ENCODE results near the gene ALPK3. TPM values are rescaled to one million over a fixed set of nuclear protein-coding genes. Genes with fewer than 3 reads are reported as not detected.

Gene ALPK3
- total RNA-seq, 2 donors from 2014 or later, result 0.07 to 0.54 TPM

- no peak for ATAC-seq
- no peak overlapping the region for H3K27ac Mint-ChIP-seq
These were observed 30.2 kb downstream of the ALPK3 start for GRCh38 chr15:84847382-84847781.

GRCh38 chr15:84852212-84852611 lies 35.1 kb downstream of the ALPK3 start:
- Mint-ChIP-seq H3K36me3 (peaks cover 0 to 2% of the 10 kb centered on the region in 2 donors), H3K9me3 (peaks cover under 1 to 9% of the 10 kb centered on the region in 2 donors), H3K27ac (no peak overlapping the region)
- DNase-seq (ENCODE audit: low spot score in 2 of 2) (no peak), ATAC-seq (no peak)

More at GRCh38 chr15:84847382-84847781, 30.2 kb downstream of the ALPK3 start:
- peaks cover 9 to 18% of the 10 kb centered on the region in 2 donors for H3K9me3 Mint-ChIP-seq
- no peak for DNase-seq (ENCODE audit: low spot score in 2 of 2)
- peaks cover 6 to 14% of the 10 kb centered on the region in 2 donors for H3K36me3 Mint-ChIP-seq

DNA sequence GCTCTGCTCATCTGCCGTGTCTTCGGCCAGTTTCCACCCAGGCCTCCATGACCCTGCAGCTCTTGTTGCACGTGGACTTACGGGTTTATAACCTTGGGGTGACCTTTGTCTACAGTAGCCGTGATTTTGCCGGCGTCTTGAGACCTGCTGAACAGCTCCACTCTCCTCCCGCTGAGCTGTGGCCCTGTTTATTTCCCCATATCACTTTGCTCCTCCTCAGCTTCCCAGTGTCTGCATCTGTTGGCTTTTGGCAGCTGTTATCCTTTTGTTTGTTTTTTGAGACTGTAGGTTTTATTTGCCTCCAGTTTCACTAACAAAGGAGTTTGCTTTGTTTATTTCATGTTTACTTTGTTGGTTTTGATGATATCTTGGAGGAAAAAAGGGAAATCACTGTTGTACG lies 38.0 kb downstream of the ALPK3 start:
- no peak overlapping the region for H3K27ac Mint-ChIP-seq
- no peak for ATAC-seq
- H3K36me3 Mint-ChIP-seq, result no peaks in the 10 kb centered on the region
- no peaks in the 10 kb centered on the region for H3K9me3 Mint-ChIP-seq
- no peak for DNase-seq (ENCODE audit: low spot score in 2 of 2)

GRCh38 chr15:84855765-84856164 lies 38.6 kb downstream of the ALPK3 start:
- H3K36me3 Mint-ChIP-seq, result no peaks in the 10 kb centered on the region
- no peak for DNase-seq (ENCODE audit: low spot score in 2 of 2)
- H3K9me3 Mint-ChIP-seq, result no peaks in the 10 kb centered on the region
- ATAC-seq, result no peak
- peak overlapping the region in 1 of 2 donors; percentile 9 for H3K27ac Mint-ChIP-seq

GRCh38 chr15:84856731-84857417 lies 39.7 kb downstream of the ALPK3 start:
- peak overlapping the region in 1 of 2 donors; percentile 13 for H3K27ac Mint-ChIP-seq
- H3K36me3 Mint-ChIP-seq, result no peaks in the 10 kb centered on the region
- DNase-seq (ENCODE audit: low spot score in 2 of 2) (no peak), ATAC-seq (no peak)
- no peaks in the 10 kb centered on the region for H3K9me3 Mint-ChIP-seq

GRCh38 chr15:84857418-84858004 lies 40.4 kb downstream of the ALPK3 start:
- ATAC-seq (no peak), DNase-seq (ENCODE audit: low spot score in 2 of 2) (no peak)
- Mint-ChIP-seq H3K36me3 (no peaks in the 10 kb centered on the region), H3K9me3 (no peaks in the 10 kb centered on the region), H3K27ac (no peak overlapping the region)

DNA sequence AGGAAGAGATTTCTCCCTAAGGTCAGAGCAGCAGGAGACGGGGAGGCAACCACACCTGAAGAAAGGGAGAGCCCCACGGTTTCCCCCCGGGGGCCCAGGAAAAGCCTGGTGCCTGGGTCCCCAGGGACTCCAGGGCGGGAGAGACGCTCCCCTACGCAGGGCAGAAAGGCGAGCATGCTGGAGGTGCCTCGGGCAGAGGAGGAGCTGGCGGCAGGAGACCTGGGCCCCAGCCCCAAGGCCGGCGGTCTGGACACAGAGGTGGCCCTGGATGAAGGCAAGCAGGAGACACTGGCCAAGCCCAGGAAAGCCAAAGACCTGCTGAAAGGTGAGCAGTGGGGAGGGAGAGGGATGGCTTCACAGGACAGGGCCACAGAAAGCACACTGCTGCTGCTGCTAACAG lies 41.1 kb downstream of the ALPK3 start:
- DNase-seq (ENCODE audit: low spot score in 2 of 2), result no peak
- Mint-ChIP-seq H3K27ac (no peak overlapping the region), H3K9me3 (no peaks in the 10 kb centered on the region), H3K36me3 (no peaks in the 10 kb centered on the region)
- no peak for ATAC-seq

GRCh38 chr15:84859144-84859543 lies 42.0 kb downstream of the ALPK3 start:
- H3K27ac Mint-ChIP-seq, result no peak overlapping the region
- no peaks in the 10 kb centered on the region for H3K36me3 Mint-ChIP-seq
- DNase-seq (ENCODE audit: low spot score in 2 of 2) (no peak), ATAC-seq (no peak)
- H3K9me3 Mint-ChIP-seq, result no peaks in the 10 kb centered on the region

GRCh38 chr15:84859651-84860050 lies 42.5 kb downstream of the ALPK3 start:
- Mint-ChIP-seq H3K36me3 (no peaks in the 10 kb centered on the region), H3K9me3 (no peaks in the 10 kb centered on the region), H3K27ac (no peak overlapping the region)
- ATAC-seq (no peak), DNase-seq (ENCODE audit: low spot score in 2 of 2) (no peak)

DNA sequence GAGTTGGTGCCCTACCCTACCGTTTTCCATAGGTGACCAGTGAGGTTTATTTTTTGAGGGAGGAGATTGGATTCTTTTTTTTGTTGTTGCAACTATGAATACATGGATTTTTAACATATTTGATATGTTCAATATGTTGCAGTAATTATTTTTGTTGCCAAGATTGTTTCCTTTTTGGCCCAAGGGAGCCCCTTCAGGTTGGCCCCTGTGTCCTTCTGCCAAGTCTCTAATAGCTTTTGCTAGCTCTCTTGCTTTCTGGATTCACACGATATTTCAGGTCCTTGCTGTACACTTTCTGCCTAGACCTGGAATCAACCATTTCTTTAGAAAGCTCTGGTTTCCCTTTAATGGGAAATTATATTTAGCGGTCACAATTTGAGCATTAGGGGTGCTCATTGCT lies 44.6 kb downstream of the ALPK3 start:
- DNase-seq (ENCODE audit: low spot score in 2 of 2) (no peak), ATAC-seq (no peak)
- Mint-ChIP-seq H3K36me3 (no peaks in the 10 kb centered on the region), H3K9me3 (no peaks in the 10 kb centered on the region), H3K27ac (no peak overlapping the region)

DNA sequence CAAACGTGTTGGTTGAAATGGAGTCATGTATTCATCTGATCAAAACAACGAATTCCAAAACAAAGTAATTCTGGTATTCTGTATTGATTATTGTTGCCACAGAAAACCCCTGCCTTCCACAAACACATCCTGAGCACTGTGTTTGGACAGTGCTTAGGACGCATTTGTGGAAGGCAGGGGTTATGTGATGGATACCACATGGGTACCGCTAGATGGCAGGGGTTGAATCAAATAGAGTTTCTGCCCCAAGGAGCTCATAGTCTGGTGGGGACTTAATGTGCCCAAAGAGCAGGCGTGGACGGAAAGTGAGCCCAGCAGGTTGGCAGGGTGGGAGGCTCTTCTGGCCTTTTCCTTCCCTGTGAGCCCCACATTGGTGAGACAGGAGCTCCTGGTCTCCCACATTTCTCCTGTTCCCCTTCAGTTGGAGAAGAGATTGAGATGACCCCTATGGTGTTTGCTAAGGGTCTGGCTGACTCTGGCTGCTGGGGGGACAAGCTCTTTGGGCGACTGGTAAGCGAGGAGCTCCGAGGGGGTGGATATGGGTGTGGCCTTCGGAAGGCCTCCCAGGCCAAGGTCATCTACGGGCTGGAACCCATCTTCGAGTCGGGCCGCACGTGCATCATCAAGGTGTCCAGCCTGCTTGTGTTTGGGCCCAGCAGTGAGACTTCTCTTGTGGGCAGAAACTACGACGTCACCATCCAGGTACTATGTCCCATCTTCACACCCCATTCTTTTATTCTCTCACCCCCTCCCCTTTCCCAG lies 45.2 kb downstream of the ALPK3 start:
- no peaks in the 10 kb centered on the region for H3K9me3 Mint-ChIP-seq
- no peak overlapping the region for H3K27ac Mint-ChIP-seq
- DNase-seq (ENCODE audit: low spot score in 2 of 2) (no peak), ATAC-seq (no peak)
- no peaks in the 10 kb centered on the region for H3K36me3 Mint-ChIP-seq

DNA sequence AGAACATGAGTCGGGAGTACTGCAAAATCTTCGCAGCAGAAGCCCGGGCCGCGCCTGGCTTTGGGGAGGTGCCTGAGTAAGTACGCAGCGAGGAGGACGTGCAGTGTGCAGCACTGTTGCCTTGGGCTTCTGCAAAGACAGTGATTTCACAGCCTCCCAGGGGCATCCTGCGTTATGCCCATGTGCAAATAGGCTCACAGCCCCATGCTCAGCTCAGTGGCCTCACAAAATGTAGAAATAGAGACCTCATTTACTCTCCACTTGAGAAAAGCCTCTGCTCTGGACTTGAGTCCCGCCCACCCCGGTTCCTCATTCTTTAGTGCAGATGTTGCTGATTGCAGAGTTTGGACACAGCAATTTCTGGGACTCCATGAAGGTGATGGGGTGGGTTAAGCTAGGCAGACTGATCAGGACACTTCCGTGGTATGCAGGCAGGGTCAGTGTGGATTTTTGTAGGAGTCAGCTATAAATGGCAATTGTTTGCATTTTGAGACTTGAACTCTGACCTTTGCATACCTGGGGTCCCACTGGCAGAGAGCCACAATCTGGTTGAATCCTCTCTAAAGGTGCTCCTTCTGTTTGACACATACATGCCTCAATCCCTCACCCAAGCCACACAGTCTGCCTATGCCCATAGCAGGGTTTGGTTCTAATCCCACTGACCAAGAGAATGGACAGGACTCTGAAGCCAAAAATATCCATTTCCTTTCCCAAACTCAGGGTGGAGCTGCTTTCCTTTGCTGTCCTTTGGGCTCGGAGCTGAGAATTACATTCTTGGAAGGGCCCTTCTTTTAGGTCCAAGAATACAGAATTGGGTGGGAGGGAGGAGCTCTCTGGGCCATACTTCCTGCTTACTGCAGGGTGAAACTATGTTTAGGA lies 46.6 kb downstream of the ALPK3 start:
- no peak for DNase-seq (ENCODE audit: low spot score in 2 of 2)
- Mint-ChIP-seq H3K27ac (no peak overlapping the region), H3K9me3 (no peaks in the 10 kb centered on the region), H3K36me3 (no peaks in the 10 kb centered on the region)
- ATAC-seq, result no peak

- Mint-ChIP-seq H3K36me3 (no peaks in the 10 kb centered on the region), H3K27ac (no peak overlapping the region), H3K9me3 (no peaks in the 10 kb centered on the region)
- DNase-seq (ENCODE audit: low spot score in 2 of 2) (no peak), ATAC-seq (no peak)
These were observed 47.3 kb downstream of the ALPK3 start for GRCh38 chr15:84864444-84864795.

DNA sequence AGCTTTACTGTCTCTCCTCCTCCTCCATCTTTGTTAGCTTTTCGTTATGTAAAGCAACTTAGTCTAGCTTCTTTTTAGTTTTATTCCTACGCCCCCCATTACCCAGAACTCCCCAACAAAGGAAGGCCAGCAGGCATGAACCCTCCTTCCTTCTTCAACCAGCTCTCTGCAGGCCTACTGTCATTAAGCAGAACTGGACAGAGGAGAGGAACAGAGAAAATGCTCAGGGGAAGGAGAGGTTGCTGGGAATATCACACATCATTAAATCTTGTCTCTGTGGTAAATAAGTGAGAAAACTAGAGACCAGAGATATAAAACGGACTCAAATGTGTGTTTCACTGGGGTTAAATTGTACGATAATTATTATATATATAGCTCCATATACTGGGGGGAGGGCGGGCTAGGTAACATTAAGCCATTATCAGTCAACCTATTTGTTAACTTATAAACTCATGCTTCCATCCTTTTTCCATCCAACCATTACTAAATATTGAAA lies 48.0 kb downstream of the ALPK3 start:
- DNase-seq (ENCODE audit: low spot score in 2 of 2), result no peak
- ATAC-seq, result no peak
- no peak overlapping the region for H3K27ac Mint-ChIP-seq
- H3K9me3 Mint-ChIP-seq, result no peaks in the 10 kb centered on the region
- no peaks in the 10 kb centered on the region for H3K36me3 Mint-ChIP-seq

DNA sequence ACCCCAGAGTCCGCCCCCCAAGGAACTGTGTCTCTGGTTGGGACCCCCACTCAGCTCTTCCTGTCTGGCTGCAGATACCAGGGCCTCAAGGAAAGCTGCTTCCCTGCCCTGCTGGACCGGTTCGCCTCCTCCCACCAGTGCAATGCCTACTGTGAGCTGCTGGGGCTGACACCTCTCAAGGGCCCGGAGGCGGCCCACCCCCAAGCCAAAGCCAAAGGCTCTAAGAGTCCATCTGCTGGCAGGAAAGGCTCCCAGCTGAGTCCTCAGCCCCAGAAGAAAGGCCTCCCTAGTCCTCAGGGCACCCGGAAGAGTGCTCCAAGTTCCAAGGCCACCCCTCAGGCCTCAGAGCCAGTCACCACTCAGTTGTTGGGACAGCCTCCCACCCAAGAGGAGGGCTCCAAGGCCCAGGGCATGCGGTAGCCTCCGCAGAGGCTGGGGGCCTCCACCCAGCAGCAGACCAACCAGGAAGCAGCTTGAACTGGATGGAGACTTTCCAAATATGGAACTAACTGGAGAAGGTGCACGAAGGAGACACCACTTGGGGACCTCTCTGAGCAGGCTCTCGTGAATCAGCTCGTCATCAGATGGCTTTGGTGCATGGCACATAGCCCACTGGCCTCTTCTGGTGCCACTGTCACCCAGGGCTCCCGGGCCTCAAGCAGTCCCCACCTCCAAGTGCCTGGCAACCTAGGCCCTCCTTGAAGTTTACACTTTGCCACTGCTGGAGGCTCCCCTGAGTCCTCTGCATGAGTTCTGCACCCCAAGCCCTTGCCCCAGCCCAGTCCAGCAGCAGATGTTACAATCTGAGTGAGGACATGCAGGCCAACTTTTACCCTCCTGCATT lies 51.1 kb downstream of the ALPK3 start:
- DNase-seq (ENCODE audit: low spot score in 2 of 2) (no peak), ATAC-seq (no peak)
- H3K27ac Mint-ChIP-seq, result no peak overlapping the region
- no peaks in the 10 kb centered on the region for H3K36me3 Mint-ChIP-seq
- no peaks in the 10 kb centered on the region for H3K9me3 Mint-ChIP-seq

GRCh38 chr15:84869510-84869909 lies 52.4 kb downstream of the ALPK3 start:
- no peaks in the 10 kb centered on the region for H3K36me3 Mint-ChIP-seq
- ATAC-seq (no peak), DNase-seq (ENCODE audit: low spot score in 2 of 2) (no peak)
- no peak overlapping the region for H3K27ac Mint-ChIP-seq
- H3K9me3 Mint-ChIP-seq, result no peaks in the 10 kb centered on the region

Data from activated naive CD4-positive, alpha-beta T cell treated with anti-CD3 and anti-CD28 coated beads, Interleukin-2, amount 50 U/mL, for 72 hours (primary cell).